Left lung (tissue), 14 donors: ENCODE measurements around the gene DOCK3. TPM values are rescaled to one million over a fixed set of nuclear protein-coding genes. Genes with fewer than 3 reads are reported as not detected.

Experiments
- ATAC-seq: fragments of 200-7000 bp; cut with Tn5 transposase; one replicate; pipeline ENCODE4 v1.9.1; 2020; ENCODE audit warnings: moderate library complexity
- DNase-seq, 4 donors: peaks; one replicate each; pipeline ENCODE4 v3.0.0-alpha.2; 2013 to 2020
- H3K27ac ChIP-seq, 2 donors: fragments of 200-600 bp; sonication (generic) in 1 of 2; one replicate each; pipeline versions ENCODE4 v1.5.0 to v1.8.0; 2020 to 2021
- H3K27me3 ChIP-seq, 2 donors: fragments of 200-600 bp; sonication (generic) in 1 of 2; one replicate each; pipeline versions ENCODE4 v1.5.0 to v1.8.0; 2020 to 2021
- H3K36me3 ChIP-seq, 2 donors: fragments of 200-600 bp; sonication (generic) in 1 of 2; one replicate each; pipeline versions ENCODE4 v1.5.0 to v1.8.0; 2020 to 2021
- H3K4me1 ChIP-seq, 2 donors: fragments of 200-600 bp; one replicate each; pipeline ENCODE4 v1.8.0; 2021
- H3K4me3 ChIP-seq, 2 donors: fragments of 200-600 bp; sonication (generic) in 1 of 2; one replicate each; pipeline versions ENCODE4 v1.5.0 to v1.8.0; 2020 to 2021; ENCODE audit warnings: mild to moderate bottlenecking in 1 of 2
- H3K9me3 ChIP-seq, 2 donors: fragments of 200-600 bp; sonication (generic) in 1 of 2; one replicate each; pipeline versions ENCODE4 v1.5.0 to v1.8.0; 2020 to 2021
- CTCF ChIP-seq, 2 donors: fragments of 200-600 bp; sonication (generic) in 1 of 2; IDR thresholded peaks; one replicate each; pipeline versions ENCODE4 v1.5.0 to v1.8.0; 2021; ENCODE audit warnings: antibody characterized with exemption in 2 of 2
- intact Hi-C, 2 donors: fragments of 100-400 bp; cut with DNase I; formaldehyde crosslinking; loops; one replicate each; pipeline versions ENCODE4 v1.11.2 to v1.14.2; 2022
- long read RNA-seq, 12 donors: library from polyadenylated mRNA in 2 of 12; unstranded in 2 of 12; transcript quantifications; one replicate each; pipeline ENCODE4 v2.0.0 and lab custom pipeline, GENCODE V29; 2019 to 2026
- polyA plus RNA-seq, 6 donors: library from polyadenylated mRNA; unstranded; fragments of 120-200 nt; gene quantifications; one replicate each; pipeline ENCODE4 v1.2.1, GENCODE V29; 2013; ENCODE audit not compliant: insufficient read length in 6 of 6
- total RNA-seq, 2 donors: library from RNA; stranded (reverse); fragmentation: NEBNext Ultra II Directional; extraction: Animal tissue kit (Norgen Biotek cat#: 25700); gene quantifications; one replicate each; pipeline ENCODE4 v1.2.1, GENCODE V29; 2021
- donor health status: DM: no; HTN: yes; CAD: no.
- donor health status: DM: no; HTN: no; CAD: no.

Gene DOCK3
- total RNA-seq (1 to 10 TPM in 1 of 2 donors, under 1 TPM in 1; 0.34 to 1.4 TPM), polyA plus RNA-seq (1 to 10 TPM; 1.5 to 2.2 (median 1.9) TPM)
- long read RNA-seq, donor 1, result 0 reads
- long read RNA-seq, donor 2, result 0 reads
- long read RNA-seq, donor 3, result 0 reads
- long read RNA-seq, donor 4, partial matches to known transcripts, result 0 of 1 reads
- long read RNA-seq, donor 4, other reads (novel, unspliced or antisense), result 1 of 1 reads
- long read RNA-seq, donor 5, result 0 reads
- long read RNA-seq, donor 6, result 0 reads
- long read RNA-seq, donor 7, result 0 reads
- long read RNA-seq, donor 8, result 0 reads
- long read RNA-seq, donor 9, result 0 reads
- long read RNA-seq, donor 10, partial matches to known transcripts, result 0 of 1 reads
- long read RNA-seq, donor 10, other reads (novel, unspliced or antisense), result 1 of 1 reads
- long read RNA-seq, donor 11, partial matches to known transcripts, result 6 of 6 reads
- long read RNA-seq, donor 11, other reads (novel, unspliced or antisense), result 0 of 6 reads
- long read RNA-seq, donor 12, result 0 reads

- intact Hi-C loops, result no loop called here
- Histone ChIP-seq H3K9me3 (no peaks in the 10 kb centered on the region), H3K36me3 (no peaks in the 10 kb centered on the region), H3K27ac (no peak within 1 kb of the TSS), H3K27me3 (peaks cover 54 to 79% of the 10 kb centered on the region in 2 donors), H3K4me3 (peak within 1 kb of the TSS; percentile 15 to 26), H3K4me1 (peaks cover 0 to 11% of the 10 kb centered on the region in 2 donors)
- TF ChIP-seq CTCF (IDR thresholded peaks at IDR 0.05), result no peak
- DNase-seq (peak; percentile 42 to 90 (median 66)), ATAC-seq (peak; percentile 94)
These were observed at the start of gene DOCK3 for GRCh38 chr3:50674349-50675178. Gene DOCK3, plus strand, starts transcription at chr3:50674927. Its CDS starts 337 bp downstream, at chr3:50675264.

GRCh38 chr3:50625231-50626182, 49.2 kb upstream of the DOCK3 start:
- no peak overlapping the region for H3K4me3 ChIP-seq
- peaks cover 0 to 10% of the 10 kb centered on the region in 2 donors for H3K36me3 ChIP-seq
- H3K27me3 ChIP-seq, result no peaks in the 10 kb centered on the region
- DNase-seq, result no peak
- H3K27ac ChIP-seq, result peak overlapping the region; percentile 14 to 77
- H3K9me3 ChIP-seq, result no peaks in the 10 kb centered on the region
- no peak for ATAC-seq
- TF ChIP-seq CTCF (IDR thresholded peaks at IDR 0.05), result no peak
- peaks cover 13 to 100% of the 10 kb centered on the region in 2 donors for H3K4me1 ChIP-seq
- intact Hi-C loops, result no loop called here

- TF ChIP-seq CTCF (IDR thresholded peaks at IDR 0.05), result no peak
- peaks cover 0 to 18% of the 10 kb centered on the region in 2 donors for H3K36me3 ChIP-seq
- H3K4me1 ChIP-seq, result peaks cover 6 to 100% of the 10 kb centered on the region in 2 donors
- intact Hi-C loops, result no loop called here
- H3K4me3 ChIP-seq, result no peak overlapping the region
- no peaks in the 10 kb centered on the region for H3K9me3 ChIP-seq
- peak overlapping the region; percentile 59 to 77 for H3K27ac ChIP-seq
- H3K27me3 ChIP-seq, result no peaks in the 10 kb centered on the region
- no peak for ATAC-seq
- no peak for DNase-seq
These were observed 48.3 kb upstream of the DOCK3 start for GRCh38 chr3:50626401-50626800.

GRCh38 chr3:50627407-50628051, 47.2 kb upstream of the DOCK3 start:
- ATAC-seq, result peak; percentile 91

More at GRCh38 chr3:50627407-50628051, 47.2 kb upstream of the DOCK3 start:
- H3K27me3 ChIP-seq, result no peaks in the 10 kb centered on the region
- no peak overlapping the region for H3K4me3 ChIP-seq
- DNase-seq, result peak in 2 of 4 donors; percentile 90 to 92
- peaks cover 0 to 18% of the 10 kb centered on the region in 2 donors for H3K36me3 ChIP-seq
- peak overlapping the region; percentile 59 to 77 for H3K27ac ChIP-seq
- peaks cover 6 to 100% of the 10 kb centered on the region in 2 donors for H3K4me1 ChIP-seq
- no peaks in the 10 kb centered on the region for H3K9me3 ChIP-seq
- TF ChIP-seq CTCF (IDR thresholded peaks at IDR 0.05), result peak in 1 of 2 donors; percentile 16
- intact Hi-C loops, result no loop called here
